Stimulated activated CD8-positive, alpha-beta memory T cell treated with anti-CD3 and anti-CD28 coated beads, Interleukin-12 subunit alpha, Interleukin-12 subunit beta, amount 100 ng/mL, for 24 hours (primary cell): Measurements from ENCODE around the gene GRIK4.

ENCODE experiments used
- DNase-seq: peaks from one replicate; pipeline ENCODE4 v3.0.0-alpha.2; 2020; ENCODE audit errors: extremely low read depth

Gene GRIK4

DNA sequence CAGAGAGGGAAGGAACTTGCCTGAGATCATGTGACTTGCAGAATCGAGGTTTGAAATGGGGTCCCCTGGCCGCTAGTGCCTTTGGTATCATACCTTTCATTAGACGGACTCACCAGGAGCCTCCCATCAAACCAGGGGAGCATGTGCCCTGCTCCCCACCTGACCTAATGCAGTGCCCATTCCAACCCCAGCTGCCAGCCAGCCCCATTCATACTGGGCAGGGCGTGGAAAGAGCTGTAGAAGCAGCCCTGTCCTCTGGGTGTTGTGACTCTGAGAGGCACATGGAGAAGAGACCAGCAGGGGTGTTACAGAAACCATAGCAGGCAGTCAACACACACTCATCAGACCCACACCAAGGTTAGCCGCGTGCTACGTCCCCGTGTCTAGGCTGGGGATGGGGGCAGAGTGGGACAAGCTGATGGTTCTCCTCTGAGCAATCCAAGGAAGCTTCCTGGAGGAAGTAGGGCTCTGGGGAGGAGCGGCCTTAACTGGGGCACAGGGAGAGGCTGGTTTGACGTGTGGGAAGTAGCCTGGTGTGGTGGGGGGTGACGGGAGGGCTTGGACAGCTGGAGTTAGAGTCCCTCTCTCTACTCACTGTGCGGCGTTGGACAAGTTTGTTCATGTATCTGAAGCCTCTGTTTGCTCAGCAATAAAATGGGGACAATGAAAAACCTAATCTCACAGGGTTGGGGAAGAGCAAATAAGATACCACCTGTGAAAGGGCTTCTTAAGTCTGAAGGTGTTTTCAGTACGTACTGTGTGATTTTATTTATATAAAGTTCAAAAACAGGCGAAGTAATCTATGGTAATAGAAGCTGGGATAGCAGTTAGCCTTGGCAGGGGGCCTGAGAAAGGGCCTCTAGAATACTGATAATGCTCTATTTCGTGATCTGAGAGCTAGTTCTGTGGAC lies 14.0 kb downstream of the GRIK4 start:
- no peak for DNase-seq

DNA sequence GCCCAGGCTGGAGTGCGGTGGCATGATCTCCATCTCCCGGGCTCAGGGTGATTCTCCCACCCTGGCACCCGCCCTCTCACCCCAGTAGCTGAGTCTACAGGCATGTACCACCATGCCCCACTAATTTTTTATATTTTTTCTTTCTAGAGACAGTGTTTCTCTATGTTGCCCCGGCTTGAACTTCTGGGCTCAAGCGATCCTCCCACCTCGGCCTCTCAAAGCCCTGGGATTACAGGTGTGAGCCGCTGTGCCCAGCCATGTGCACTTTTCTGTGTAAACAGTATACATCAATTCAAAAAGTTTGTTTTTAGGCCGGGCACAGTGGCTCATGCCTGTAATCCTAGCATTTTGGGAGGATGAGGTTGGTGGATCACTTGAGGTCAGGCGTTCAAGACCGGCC lies 14.7 kb downstream of the GRIK4 start:
- no peak for DNase-seq

DNA sequence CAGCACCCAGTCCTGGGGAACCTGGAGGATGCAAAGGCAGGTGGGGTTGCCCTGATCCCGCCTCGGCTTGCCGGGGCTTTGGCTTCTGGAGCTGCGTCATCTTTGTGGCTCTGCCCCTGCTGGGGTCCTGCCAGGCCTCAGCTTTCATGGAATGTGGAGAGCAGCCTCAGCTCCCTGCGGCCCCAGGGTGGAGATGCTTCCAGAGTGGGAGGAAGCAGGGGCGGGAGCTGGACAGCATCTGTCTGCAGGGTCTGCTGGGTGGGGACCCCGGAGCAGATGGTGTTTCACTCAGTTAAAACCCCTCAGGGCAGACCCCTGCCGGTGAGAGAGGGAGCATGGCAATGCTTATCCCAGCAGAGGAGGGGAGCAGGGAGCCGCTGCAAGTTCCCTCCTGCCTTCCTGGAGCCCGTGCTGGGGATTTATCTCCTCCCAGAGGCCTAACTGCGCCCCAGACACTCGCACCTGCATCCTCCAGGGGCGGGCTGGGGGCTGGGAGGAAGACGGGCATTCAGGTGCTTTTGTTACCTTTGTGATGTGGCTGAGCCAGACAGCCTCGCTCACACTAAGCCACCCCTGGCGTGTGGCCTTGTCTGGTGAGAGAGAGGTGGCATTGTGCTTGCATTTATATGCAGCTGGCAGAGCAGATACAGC lies 15.7 kb downstream of the GRIK4 start:
- DNase-seq: no peak

DNA sequence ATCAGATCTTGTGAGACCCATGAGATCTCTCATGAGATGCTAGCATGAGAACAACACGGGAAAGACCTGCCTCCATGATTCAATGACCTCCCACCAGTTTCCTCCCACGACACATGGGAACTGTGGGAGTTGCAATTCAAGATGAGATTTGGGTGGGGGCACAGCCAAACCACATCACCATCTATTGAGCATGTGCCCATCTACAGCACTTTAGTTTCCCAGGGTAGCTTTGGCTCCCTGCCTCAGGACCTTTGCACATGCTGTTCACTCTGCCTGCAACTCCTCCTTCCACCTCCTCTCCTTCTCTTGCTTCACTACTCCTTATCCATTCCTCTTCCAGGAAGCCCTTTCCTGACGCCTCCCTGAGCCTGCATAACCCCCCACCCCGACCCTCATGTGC lies 17.2 kb downstream of the GRIK4 start:
- no peak for DNase-seq

DNA sequence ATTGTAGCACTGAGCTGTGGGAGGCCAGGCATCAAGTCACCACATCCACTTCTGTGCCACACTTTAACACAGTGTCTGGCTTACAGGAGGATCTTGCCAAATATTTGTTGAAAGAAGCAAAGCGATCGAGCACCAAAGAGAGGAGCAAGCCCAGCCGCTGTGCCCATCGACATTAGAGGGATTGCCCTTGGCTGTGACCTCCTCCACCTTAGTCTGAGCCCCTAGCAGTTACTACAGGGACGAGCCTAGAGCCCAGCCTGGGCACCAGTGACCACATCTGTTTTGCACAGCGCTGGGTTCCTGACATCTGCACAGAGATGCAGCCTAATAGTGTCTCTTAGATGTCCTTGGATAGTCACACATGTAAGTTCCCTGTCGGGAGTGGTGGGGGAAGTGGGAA lies 17.7 kb downstream of the GRIK4 start:
- no peak for DNase-seq

DNA sequence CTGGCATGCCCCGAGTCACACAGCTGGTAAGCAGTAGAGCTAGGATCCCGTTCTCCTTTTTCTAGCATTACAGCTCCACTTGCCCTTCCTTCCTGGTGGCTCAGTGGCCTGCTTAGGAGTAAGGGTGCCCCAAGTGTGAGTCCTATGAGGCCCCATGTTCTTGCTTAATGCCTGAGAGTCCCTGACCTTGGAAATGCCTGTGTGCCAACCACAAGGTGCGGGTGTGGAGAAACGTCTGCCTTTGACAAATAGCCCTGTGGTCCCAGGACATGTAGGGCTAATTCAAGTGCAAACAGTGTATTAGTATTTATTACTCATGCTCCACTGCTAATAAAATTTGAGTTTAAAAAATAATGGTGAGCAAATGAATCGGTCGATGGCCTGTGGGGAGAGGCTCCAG lies 18.4 kb downstream of the GRIK4 start:
- no peak for DNase-seq

DNA sequence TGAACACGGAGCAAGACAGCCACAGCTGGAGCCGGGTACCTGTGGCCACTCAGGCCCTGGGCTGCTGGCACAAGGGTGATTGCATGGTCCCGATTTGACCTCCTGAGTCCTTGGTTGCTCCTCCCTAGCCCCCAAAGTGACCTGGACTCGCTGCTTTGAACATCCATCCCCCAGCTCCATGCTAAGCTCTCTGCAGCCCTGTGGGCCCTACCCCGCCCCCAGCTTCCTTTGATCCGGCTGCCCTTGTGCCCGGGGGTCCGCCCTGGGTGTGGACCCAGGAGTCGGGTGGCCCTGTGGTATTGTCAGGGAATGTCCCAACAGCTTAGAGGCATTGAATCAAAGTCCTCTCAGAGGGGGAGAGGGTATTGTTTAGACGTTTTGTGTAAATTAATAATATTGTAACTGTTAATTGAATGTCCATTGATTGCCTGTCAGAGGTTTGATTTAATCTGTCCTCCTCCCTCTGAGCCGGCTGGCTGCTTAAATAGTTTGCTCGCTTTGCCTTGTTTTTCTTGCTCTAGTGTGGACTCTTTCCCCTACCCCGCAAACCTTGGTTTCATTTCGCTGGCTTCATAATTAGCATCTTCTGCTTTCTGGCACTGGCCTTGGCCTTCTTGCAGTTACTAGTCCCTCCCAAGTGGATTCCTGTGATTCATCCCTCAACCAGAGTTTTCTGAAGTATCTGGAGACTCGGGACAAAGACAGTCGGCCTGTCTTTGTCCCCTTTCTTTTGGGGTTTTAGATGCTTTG lies 20.7 kb downstream of the GRIK4 start:
- DNase-seq: no peak

DNA sequence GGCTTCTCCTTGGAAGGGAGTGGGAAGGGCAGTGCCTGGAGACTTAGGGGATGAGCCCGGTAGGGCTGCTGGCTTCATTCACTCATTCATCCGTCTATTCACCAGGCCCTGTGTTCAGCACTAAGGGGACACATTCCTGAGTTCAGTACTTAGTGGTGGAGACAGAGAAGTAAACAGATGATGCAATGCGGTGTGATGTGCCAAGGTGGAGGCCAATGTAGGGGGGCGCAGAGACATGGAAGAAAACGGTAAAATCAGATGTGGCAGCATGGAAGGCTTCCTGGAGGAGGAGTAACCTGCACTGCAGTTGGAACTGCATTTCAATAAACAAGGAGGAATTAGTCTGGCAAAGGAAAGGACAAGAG lies 21.3 kb downstream of the GRIK4 start:
- DNase-seq: no peak

DNA sequence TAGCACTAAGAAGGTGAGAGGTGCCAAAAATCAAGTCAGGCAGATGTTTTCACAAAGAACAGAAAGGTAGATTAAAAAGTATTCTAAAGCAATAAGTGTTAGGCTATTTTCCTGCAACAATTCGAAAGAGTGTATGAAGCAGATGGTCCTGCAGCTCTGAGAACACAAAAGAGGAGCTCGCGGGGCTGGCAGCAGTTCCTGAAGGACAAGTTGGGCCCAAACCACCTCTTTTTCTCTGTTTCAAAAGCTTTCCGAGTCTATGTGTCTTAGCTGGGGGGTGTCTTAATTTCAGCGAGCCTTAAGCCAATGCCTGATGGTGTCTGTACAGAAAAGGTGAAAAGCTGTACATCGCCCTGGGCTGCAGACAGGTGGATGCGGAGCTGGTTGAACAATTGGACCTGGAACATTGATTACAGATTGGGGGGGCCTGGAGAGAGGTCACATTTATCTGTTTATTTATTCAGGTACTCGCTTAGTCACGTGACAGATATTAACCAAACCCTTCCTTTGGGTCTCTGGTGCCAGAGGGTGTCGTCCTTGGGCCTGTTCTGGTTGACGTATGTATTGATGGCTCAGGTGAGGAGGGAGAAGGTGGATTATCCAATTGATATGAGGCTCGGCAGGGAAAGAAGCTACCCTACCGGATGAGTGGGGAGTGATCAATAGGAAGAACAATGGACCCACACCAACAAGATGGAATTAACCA lies 24.7 kb downstream of the GRIK4 start:
- no peak for DNase-seq

DNA sequence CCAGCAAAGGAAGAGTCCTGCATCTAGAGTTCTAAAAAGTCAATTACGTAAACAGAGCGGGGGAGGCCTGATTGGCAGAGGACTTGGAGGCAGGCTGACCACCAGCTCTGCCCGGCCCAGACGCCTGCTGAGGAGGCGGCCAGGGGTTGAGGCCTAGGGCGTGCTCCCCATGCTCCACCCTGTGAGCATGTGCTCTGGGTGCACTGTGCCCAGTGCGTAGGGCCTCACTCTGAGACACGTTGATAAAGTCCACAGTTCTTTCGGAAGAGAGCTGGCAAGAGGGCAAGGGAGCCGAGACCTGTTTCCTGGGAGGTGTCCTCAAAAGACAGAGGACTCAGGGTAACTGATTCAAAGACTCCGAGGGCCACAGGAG lies 25.2 kb downstream of the GRIK4 start:
- no peak for DNase-seq

DNA sequence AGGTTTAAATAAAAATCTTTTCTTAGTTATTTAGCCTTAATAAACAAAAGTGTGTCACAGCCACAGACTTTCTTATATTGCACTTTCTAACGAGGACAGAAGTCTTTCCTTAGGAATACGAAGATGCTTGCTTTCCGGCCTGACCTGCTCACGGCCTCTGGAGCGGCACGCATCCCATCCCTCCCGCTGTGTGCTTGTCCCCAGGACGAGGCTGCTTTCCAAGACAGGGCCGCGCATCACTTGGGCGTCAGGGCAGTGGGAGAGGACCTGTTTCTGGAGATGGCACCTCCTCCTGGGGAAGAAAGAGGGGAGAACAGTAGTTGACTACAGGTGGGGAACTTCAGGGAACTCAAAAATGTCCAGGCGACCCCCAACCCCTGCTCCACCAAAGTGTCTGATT lies 26.4 kb downstream of the GRIK4 start:
- DNase-seq: no peak

DNA sequence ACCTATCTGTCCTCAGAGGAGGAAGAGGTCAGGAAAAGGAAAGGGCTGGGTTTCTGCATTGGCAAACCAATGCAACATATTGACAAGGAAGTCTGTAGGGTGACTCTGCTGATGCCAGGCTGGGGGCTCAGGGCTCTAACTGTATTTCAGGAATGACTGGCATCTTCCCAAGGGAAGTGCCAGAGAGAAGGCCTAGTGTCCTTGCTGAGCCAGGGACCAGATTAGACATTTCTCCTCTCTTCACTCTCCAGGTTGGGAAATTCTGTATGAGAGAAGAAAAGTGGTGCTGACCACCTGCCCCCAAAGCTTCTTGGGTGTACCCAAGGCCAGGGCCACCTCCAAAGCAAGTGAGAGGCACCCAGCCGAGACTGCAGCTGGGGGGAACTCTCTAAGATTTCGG lies 27.2 kb downstream of the GRIK4 start:
- DNase-seq: no peak

DNA sequence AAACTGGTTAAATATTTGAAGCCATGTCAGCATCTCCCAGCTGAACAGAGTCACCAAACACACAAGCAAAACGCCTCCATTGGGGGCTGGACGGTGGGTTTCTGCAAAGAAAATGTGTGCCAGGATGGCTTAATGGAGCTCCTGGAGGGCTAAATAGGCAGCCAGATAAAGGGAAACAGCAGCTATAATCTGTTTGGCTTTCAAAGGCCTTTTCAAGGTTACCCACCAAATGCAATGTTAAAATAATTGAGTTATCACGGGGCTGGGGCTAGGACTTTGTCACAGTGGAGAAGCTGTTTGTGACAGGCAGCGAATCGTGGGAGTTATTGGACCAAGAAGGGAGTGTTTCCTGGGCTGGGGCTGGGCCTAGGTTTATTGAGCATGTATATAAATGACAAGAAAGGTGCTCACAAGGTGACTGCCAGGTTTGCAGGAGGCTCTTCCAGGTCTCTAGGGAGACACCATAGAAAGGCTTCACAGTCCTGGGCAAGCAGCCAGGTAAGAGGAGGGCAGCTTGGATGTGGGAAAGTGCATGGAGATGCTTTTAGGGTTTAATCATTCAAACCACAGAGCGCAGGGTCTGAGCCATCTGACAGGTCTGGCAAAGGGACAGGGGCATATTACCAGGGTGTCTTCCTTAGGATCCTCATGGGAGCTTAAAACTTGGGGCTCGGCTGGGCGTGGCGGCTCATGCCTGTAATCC lies 28.3 kb downstream of the GRIK4 start:
- no peak for DNase-seq

DNA sequence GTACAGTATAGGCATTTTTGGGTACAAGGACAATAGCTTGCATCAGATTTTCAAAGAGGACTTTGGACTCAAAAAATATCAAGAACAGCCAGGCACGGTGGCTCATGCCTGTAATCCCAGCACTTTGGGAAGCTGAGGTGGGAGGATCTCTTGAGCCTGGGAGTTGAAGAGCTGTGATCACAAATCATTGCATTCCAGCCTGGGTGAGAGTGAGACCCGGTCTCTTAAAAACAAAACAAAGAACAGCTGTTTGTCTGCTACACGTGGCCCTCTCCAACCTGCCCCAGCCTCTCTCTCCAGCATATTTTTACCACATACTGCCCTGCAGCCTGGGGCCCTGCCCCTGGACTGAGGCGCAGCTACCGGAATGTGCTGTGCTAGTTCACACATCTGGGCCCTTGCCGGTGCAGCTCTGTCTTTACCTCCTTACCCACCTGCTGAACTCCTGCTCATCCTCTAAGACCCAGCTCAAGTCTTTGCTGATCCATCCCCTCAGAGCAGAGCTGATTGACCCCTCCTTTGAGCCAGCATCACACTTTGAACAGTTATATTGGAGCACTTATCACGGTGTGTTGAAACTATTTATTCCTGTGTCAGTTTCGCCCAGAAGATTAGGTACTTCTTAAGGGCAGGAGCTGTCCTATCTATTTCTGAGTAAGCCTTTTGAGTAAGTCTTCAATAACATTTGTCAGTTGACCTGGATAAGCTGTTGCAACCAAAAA lies 29.4 kb downstream of the GRIK4 start:
- no peak for DNase-seq

DNA sequence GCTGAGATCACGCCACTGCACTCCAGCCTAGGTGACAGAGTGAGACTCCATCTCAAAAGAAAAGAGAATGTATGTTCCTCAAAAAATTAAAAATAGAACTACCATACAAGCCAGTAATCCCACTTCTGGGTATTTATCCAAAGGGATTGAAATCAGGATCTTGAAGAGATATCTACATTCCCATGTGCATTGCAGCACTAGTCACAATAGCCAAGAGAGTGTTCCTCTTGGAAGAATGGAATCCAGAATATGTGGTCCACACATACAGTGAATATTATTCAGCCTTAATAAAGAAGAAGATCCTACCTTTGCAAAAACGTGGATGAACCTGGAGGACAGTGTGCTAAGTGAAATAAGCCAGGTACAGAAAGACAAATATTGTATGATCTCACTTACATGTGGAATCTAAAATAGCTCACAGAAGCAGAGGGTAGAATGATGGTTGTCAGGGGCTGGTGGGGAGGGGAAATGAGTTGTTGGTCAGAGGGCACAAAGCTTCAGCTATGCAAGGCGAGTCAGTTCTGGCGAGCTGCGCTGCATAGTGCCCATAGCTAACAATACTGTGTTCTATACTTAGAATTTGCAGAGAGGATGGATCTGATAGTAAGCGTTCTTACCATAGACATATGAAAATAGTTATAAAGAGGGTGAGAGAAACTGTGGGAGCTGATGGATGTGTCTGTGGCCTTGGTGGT lies 32.1 kb downstream of the GRIK4 start:
- DNase-seq: no peak

DNA sequence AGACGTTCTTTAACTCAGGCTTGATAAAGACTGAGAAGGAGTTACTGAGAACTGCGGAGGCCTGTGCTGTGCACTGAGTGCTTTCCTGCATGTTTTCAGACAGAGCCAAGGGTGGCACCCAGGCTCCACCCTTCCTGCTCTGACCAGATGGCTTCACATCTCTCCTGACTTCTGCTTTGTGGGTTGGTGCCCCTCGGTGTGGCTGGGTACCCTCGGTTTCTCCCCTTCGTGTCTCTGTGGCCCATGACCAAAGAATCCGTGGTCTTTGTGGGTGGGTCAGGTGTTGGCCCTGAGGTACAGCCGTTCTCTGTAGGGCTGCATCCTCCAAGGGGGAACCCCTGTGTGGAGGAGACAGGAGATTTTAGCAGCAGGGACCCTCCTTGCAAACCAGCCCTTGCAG lies 34.3 kb downstream of the GRIK4 start:
- no peak for DNase-seq

DNA sequence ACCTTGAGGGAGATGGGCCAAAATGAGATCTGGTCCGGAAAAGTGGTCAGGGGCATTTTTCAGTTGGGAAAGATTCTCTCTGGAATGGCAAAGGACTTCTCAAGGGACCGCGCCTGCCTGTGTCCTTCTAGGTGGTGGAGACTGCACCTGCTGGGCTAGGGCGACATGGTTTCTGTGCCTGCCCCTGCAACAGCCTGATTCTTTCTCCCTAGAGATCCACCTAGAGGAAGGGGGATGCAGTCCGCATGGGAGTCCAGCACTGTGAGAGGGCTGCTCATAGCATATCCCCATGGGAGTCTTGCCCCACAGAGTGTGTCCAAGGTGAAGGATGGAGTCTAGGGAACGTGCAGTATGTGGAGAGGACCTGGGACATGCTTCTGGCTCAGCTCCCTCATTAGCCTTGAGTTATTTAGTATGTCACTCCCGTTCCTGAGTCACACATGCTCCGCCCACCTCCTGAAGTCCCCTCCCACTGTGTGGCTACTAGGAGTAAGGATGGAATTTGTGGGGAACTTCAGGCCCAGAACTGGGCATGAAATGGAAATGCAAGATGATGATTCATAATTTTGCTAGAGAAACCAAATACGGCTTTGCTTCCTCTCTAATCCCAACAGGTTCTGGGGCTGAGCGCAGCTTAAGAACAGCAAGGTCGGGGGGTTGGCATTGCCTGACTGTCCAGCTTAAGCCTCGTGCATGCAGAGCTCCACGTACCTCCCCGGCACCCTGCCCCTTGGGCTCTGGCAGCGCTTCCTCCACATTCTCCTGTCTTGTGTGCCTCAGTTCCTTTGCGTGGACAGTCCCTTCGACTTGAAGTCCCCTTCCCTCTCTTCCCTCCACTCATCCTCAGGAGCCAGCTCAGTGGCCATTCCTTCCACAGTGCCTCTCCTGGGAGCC lies 35.0 kb downstream of the GRIK4 start:
- no peak for DNase-seq

DNA sequence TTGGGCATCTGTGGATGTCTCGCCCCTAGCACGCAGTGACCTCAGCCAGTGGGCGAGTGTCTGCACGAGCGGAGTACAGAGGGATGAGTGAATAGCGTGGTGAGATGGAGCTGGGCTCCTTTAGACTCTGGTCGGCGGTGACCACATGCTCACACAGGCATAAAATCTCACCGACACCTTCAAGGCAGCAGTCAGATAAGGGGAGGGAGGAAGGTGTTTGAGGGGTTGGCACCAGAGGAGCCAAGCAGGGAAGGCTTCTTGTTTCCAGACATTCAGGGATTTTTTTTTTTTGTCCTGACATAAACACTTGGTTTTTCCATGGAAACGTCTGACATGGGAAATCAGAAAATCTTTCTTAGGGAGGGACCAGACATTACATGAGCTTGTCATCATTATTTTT lies 35.8 kb downstream of the GRIK4 start:
- DNase-seq: no peak
